GM18861 (cell line): Measurements from ENCODE around the gene CDH23.

ENCODE experiments used
- ATAC-seq: cut with Tn5 transposase; IDR thresholded peaks from one replicate; pipeline ENCODE4 v1.9.1; 2021; ENCODE audit not compliant: unreplicated experiment

The CDH23 gene

DNA sequence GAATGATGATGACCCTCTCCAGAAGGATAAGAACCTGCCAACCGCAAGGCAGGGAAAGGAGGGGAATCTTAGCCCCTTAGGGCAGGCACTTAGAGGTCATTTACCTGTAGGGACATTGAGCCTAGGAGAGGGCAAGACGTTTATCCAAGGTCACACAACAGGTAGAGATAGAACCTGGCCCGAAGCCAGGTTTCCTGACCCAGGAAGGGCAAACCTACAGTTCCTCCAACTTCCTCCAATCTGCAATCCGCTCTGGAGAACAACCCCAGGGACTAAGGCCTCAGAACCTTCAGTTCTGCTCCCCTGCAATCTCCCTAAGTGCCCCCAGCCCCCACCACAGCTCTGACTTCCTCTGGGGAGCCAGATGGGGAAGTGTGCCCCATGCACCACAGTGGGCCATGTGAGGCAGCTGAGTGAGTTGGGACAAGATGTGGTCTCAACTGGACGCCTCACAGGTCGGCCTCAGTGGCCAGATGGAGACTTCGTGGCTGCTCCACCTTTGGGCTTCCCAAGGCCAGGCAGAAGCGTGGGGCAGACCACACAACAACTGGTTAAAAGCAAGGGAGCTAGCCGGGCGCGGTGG, 455.7 kb downstream of the CDH23 start:
- ATAC-seq = no peak

DNA sequence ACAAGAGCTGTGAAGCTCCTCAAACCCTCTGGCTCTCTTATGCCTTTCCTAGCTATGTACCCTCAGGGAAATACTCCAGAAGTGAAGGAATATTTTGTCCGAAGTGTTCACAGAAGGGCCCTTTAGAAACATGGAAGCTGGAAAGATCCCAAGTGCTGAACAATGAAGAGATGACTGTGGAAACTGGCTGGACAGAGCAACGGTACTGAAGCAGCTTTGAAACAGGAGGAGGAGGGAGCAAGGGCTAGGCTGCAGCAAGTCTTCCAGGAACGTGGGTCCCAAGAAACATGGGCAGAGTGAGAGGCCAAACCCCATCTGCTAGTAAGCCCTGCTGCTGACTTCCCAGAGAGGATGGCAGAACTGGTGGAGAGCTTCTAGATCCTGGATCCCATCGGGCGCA, 457.3 kb downstream of the CDH23 start:
- ATAC-seq = no peak

DNA sequence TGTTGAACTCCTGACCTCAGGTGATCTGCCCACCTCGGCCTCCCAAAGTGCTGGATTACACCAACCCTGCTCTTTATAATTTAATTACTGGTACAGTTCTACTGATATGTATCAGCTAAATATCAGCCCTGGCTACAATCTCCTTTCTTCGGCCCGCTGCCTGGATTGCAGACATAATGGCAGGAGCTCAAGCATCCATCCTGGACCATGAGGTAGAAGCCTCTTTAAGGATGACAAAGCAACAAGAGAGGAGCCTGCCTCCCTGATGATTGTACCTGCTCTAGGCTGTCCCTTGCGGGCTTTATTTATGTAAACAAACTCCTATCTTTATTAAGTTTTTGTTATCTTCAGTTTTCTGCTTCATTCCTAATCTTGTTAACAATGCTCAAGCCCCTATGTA, 459.9 kb downstream of the CDH23 start:
- no peak for ATAC-seq

DNA sequence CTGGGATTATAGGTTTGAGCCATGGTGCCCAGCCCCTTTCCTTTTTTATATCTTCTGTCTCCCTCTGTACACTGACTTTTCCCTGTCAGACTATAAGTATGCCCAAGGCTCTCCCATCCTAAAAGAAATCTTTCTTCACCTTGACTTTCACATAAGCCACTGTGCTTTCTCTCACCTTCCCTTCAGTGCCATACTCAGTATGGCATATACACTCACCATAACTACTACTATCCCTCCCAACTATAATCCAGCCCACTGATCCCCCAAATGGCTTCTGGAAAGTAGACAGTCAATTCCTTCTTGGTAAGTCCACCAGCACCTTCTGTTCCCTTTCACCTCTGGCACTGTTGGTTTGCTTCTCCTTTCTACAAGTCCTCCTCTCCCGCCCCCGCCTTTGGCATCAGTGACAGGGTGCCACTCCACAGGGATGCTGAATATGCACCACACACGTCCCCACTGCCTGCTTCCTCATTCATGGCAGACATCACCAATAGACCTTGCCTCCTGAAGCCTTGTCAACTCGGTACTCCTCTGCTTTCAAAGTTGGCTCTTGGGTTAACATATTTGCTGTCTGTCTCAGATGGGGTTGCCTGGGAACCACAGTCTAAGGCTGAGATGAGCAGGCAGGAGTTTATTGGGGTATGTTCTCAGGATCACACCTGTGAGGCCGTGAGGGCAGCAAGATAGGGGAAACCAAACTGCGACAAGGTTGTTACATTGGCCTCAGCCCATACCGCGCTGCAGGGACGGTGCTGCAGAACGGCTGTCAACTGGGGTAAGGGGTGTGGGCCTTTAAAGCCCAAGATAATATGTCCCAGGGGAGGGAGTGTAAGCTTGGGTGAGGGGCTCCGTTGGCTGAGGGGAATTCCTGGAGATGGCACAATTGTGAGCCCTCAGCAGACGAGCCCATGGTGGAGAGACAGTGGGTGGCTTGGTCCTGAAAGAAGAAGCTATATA, 461.5 kb downstream of the CDH23 start:
- ATAC-seq = no peak

DNA sequence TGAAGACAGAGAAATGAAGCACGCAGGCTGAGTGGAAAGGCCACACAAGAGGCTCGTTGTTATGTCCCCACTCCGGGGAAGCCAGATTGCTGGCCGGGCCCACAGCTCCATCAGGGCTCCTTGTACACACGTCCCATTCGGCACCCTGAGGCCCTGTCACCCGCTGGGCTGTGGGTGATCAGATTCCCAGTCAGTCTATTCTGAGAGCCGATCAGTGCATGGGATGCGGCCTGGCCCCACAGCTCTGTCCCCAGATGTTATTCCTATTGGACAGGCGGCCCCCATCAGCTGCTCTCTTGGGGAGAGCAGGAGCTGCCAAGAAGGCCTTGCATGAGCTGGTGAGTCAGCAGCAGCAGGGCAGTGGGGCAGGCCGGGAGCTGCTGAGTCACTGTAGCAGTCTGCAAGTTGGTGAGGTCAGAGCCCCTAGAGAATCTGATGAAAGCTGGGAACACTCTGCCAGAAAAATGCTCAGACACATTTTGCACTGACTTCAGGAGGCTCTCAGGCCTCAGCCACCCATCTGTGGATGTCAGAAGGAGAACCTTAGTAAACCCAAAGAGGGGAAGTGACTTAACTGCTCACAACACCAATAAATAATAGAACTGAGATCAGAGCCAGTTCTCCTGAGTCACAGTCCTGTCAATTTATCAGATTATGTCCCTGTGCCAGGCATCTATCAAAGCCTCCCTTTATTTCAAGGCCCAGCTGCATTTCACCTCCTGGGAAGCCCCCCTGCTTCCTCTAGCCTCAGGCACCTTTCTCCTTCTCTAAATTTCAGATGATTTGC, 463.7 kb downstream of the CDH23 start:
- ATAC-seq = peak; percentile 58

DNA sequence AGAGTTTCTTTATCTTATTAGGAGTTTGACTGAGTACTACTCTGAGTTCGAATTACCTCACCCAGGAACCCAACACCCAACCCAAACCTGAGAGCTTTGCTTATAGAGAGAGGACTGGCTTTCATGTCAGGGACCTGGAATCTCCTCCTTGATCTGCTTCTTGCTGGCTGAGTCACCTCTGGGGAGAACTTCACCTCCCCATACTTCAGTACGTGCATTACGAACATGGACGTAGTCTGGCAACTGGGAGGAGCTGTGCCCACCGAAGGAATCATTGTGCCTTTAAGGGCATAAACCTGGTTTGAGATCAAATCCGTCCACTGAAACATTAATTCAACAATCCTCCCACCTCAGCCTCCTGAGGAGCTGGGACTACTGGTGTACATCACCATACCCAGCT, 466.5 kb downstream of the CDH23 start:
- ATAC-seq = no peak

DNA sequence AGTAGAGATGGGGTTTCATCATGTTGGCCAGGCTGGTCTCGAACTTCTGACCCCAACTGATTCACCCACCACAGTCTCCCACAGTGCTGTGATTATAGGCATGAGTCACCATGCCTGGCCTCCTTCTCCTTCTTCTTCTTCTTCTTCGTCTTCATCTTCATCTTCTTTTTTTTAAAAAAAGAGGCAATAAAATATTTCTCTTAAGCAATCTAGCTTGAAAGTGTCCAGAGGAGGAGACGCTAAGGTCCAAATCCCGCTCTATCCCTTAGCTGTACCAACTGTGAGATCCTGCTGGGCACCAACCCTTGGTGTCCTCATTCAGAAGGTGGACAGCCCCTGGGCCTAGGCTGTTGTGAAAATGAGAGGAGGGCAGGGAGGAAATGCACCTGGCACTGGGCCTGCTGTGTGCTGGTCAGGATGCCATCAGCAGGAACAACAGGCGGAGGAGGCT, 468.2 kb downstream of the CDH23 start:
- no peak for ATAC-seq
